NCI-H2107 treated with DMSO at 0.1 percent for 48 hours (cell line): ENCODE results near the gene TEX53.
A peak's percentile ranks its signal among the peaks of the same experiment; 100 is the strongest.

Experiments
- DNase-seq: peaks from one replicate; lab custom pipeline; 2025; ENCODE audit not compliant: unreplicated experiment; lab: John Stamatoyannopoulos, UW

The TEX53 gene

GRCh38 chr9:114641967-114642366, 15.6 kb downstream of the TEX53 start:
- no peak for DNase-seq

GRCh38 chr9:114638404-114638803, 19.2 kb downstream of the TEX53 start:
- DNase-seq = no peak

- no peak for DNase-seq
Measured at GRCh38 chr9:114634387-114634786, 23.2 kb downstream of the TEX53 start.

- DNase-seq = no peak
Measured at GRCh38 chr9:114633438-114634089, 24.0 kb downstream of the TEX53 start.

- DNase-seq = no peak
Measured at GRCh38 chr9:114631166-114631565, 26.4 kb downstream of the TEX53 start.

GRCh38 chr9:114629563-114630090, 28.0 kb downstream of the TEX53 start:
- DNase-seq = no peak

GRCh38 chr9:114627553-114627952, 30.1 kb downstream of the TEX53 start:
- DNase-seq = no peak

- no peak for DNase-seq
Measured at GRCh38 chr9:114626415-114627020, 31.1 kb downstream of the TEX53 start.

- no peak for DNase-seq
Measured at GRCh38 chr9:114624677-114625076, 32.9 kb downstream of the TEX53 start.

- no peak for DNase-seq
Measured at GRCh38 chr9:114621975-114622609, 35.5 kb downstream of the TEX53 start.

GRCh38 chr9:114621561-114621960, 36.0 kb downstream of the TEX53 start:
- DNase-seq = no peak

- DNase-seq = no peak
Measured at GRCh38 chr9:114619191-114619761, 38.3 kb downstream of the TEX53 start.

- no peak for DNase-seq
Measured at GRCh38 chr9:114616684-114617520, 40.7 kb downstream of the TEX53 start.

GRCh38 chr9:114614373-114614772, 43.2 kb downstream of the TEX53 start:
- no peak for DNase-seq

GRCh38 chr9:114613919-114614318, 43.7 kb downstream of the TEX53 start:
- DNase-seq = no peak

- no peak for DNase-seq
Measured at GRCh38 chr9:114613087-114613486, 44.5 kb downstream of the TEX53 start.

- no peak for DNase-seq
Measured at GRCh38 chr9:114612272-114612923, 45.2 kb downstream of the TEX53 start.

- DNase-seq = peak; percentile 26
Measured at GRCh38 chr9:114611516-114612271, 45.9 kb downstream of the TEX53 start.

GRCh38 chr9:114608525-114608796, 49.1 kb downstream of the TEX53 start:
- DNase-seq = no peak
